ENCODE measurements around the gene C18orf63. TPM values are rescaled to one million over a fixed set of nuclear protein-coding genes. Genes with fewer than 3 reads are reported as not detected.

The C18orf63 gene
- total and polyA plus RNA-seq, 2 donors (not counting 3 experiments of a cell fraction or from before 2014, with no cell fraction given): not detected

- H3K9ac ChIP-seq (replicated peaks; ENCODE audit: extremely low read depth, insufficient read depth, low read length): no peak overlapping the region
- no peaks in the 10 kb centered on the region for H4K20me1 ChIP-seq (replicated peaks; ENCODE audit: control insufficient read depth, extremely low read depth, insufficient read depth, low read length)
- H3K27me3 ChIP-seq (ENCODE audit: control insufficient read depth in 2 of 2, insufficient read depth in 2 of 2, low read length in 2 of 2): no peaks in the 10 kb centered on the region
- no peak overlapping the region for H3K4me3 ChIP-seq (replicated peaks in 1 of 3; ENCODE audit: insufficient read depth in 1 of 3, low read depth in 1 of 3, low read length in 3 of 3)
- no peaks in the 10 kb centered on the region for H3K9me3 ChIP-seq (replicated peaks; ENCODE audit: control insufficient read depth, insufficient read depth, low read length)
- no peak overlapping the region for H3K4me2 ChIP-seq (ENCODE audit: insufficient read depth, low read length)
- H3K36me3 ChIP-seq (ENCODE audit: control insufficient read depth in 2 of 2, extremely low read depth in 1 of 2, insufficient read depth in 2 of 2, low read length in 2 of 2): no peaks in the 10 kb centered on the region
- no peak overlapping the region for H3K27ac ChIP-seq (ENCODE audit: insufficient read depth, low read depth, low read length)
- FAIRE-seq: no peak
- dilution Hi-C loops (cut with MboI; ENCODE audit: extremely low pct_ligation_motif_present, low sequenced_read_pairs): no loop called here
- no peaks in the 10 kb centered on the region for H3K9me1 ChIP-seq (replicated peaks; ENCODE audit: control insufficient read depth, extremely low read depth, insufficient read depth, low read length)
- POLR2A ChIA-PET: no interaction called here
- no peak overlapping the region for H2AFZ ChIP-seq (ENCODE audit: low read depth, low read length)
- intact Hi-C loops (cut with micrococcal nuclease): no loop called here
- no peaks in the 10 kb centered on the region for H3K79me2 ChIP-seq (ENCODE audit: control insufficient read depth, insufficient read depth, low read length)
- no peak for TF ChIP-seq MAX (IDR thresholded peaks at IDR 0.05; ENCODE audit: insufficient read depth, insufficient read length)
- no peak for TF ChIP-seq JUN (IDR thresholded peaks at IDR 0.05; ENCODE audit: borderline replicate concordance, insufficient read depth, insufficient read length, low read depth)
- no peak for TF ChIP-seq POLR2AphosphoS5 (IDR thresholded peaks at IDR 0.05; ENCODE audit: insufficient read depth, low read depth, low read length)
- no peak for TF ChIP-seq MYC (IDR thresholded peaks at IDR 0.05; ENCODE audit: low read depth, low read length)
- TF ChIP-seq EZH2 (IDR thresholded peaks at IDR 0.05; ENCODE audit: borderline replicate concordance, low read depth, low read length, severe bottlenecking): no peak
- TF ChIP-seq GATA2 (IDR thresholded peaks at IDR 0.05; ENCODE audit: insufficient read depth, insufficient read length, low read depth, low read length): no peak
- TF ChIP-seq POLR2A (IDR thresholded peaks at IDR 0.05; ENCODE audit: low read depth, low read length): no peak
- no peak for TF ChIP-seq CTCF (IDR thresholded peaks at IDR 0.05; ENCODE audit: extremely low read depth in 1 of 2, insufficient read depth in 1 of 2, low read depth in 1 of 2, low read length in 2 of 2)
- no peak for TF ChIP-seq FOS (IDR thresholded peaks at IDR 0.05; ENCODE audit: borderline replicate concordance, insufficient read depth, low read length)
- no peaks in the 10 kb centered on the region for H3K4me1 ChIP-seq (ENCODE audit: control insufficient read depth, extremely low read depth, insufficient read depth, low read length)
- CTCF ChIA-PET: no interaction called here
- BruUV-seq (replicated peaks): no TSS peak
- no peak for DNase-seq (ENCODE audit: low read depth, low spot score)
These were observed 52.3 kb downstream of the C18orf63 start for GRCh38 chr18:74367905-74368304.

All from endothelial cell of umbilical vein (primary cell).